H9 (cell line): ENCODE measurements around the gene C1QTNF1. TPM values are rescaled to one million over a fixed set of nuclear protein-coding genes. Genes with fewer than 3 reads are reported as not detected.

Experiments
- DNase-seq: peaks from one replicate; pipeline ENCODE4 v3.0.0-alpha.2; 2017
- H2AFZ ChIP-seq: one replicate; pipeline ENCODE4 v1.6.1; 2013; ENCODE audit warnings: mild to moderate bottlenecking, low read length, control low read depth, moderate library complexity
- H2AK5ac ChIP-seq: 2 replicates; pipeline ENCODE4 v1.6.1; 2013; ENCODE audit warnings: low read length, control low read depth, mixed read lengths; ENCODE audit not compliant: insufficient read length
- H2BK120ac ChIP-seq: one replicate; pipeline ENCODE4 v1.6.1; 2013; ENCODE audit warnings: low read depth, mild to moderate bottlenecking, low read length, control low read depth, inconsistent platforms; ENCODE audit not compliant: poor library complexity, severe bottlenecking
- H2BK12ac ChIP-seq: 2 replicates; pipeline ENCODE4 v1.6.1; 2013; ENCODE audit warnings: low read length, control low read depth, mixed read lengths, low read depth; ENCODE audit not compliant: insufficient read length
- H2BK15ac ChIP-seq: 2 replicates; pipeline ENCODE4 v1.6.1; 2013; ENCODE audit warnings: low read depth, low read length, control low read depth
- H2BK20ac ChIP-seq: one replicate; pipeline ENCODE4 v1.6.1; 2013; ENCODE audit warnings: low read depth, mild to moderate bottlenecking, low read length, control low read depth, inconsistent platforms; ENCODE audit not compliant: poor library complexity, severe bottlenecking
- H2BK5ac ChIP-seq: 2 replicates; pipeline ENCODE4 v1.6.1; 2013; ENCODE audit warnings: low read length, control low read depth, mixed read lengths; ENCODE audit not compliant: insufficient read length
- H3K14ac ChIP-seq: 2 replicates; pipeline ENCODE4 v1.6.1; 2013; ENCODE audit warnings: low read length, control low read depth; ENCODE audit not compliant: insufficient read depth
- H3K18ac ChIP-seq: 2 replicates; pipeline ENCODE4 v1.6.1; 2013; ENCODE audit warnings: low read depth, mild to moderate bottlenecking, mixed read lengths, low read length, control low read depth; ENCODE audit not compliant: insufficient read length
- H3K23ac ChIP-seq: 2 replicates; pipeline ENCODE4 v1.6.1; 2013; ENCODE audit warnings: low read length, control low read depth, mixed read lengths, low read depth; ENCODE audit not compliant: insufficient read length
- H3K23me2 ChIP-seq: 2 replicates; pipeline ENCODE4 v1.6.1; 2013; ENCODE audit warnings: low read depth, mild to moderate bottlenecking, mixed read lengths, low read length, control low read depth; ENCODE audit not compliant: insufficient read length, poor library complexity, severe bottlenecking
- H3K27ac ChIP-seq: 2 replicates; pipeline ENCODE4 v1.5.1; 2013; ENCODE audit warnings: low read length, control low read depth, mixed read lengths, low read depth; ENCODE audit not compliant: insufficient read length
- H3K27me3 ChIP-seq: 2 replicates; pipeline ENCODE4 v1.6.1; 2013; ENCODE audit warnings: low read length, control low read depth, inconsistent platforms; ENCODE audit not compliant: insufficient read depth
- H3K4ac ChIP-seq: 2 replicates; pipeline ENCODE4 v1.6.1; 2013; ENCODE audit warnings: low read depth, mild to moderate bottlenecking, control low read depth, inconsistent platforms, low read length, moderate library complexity
- H3K4me1 ChIP-seq: 2 replicates; pipeline ENCODE4 v1.6.1; 2013; ENCODE audit warnings: low read length, control low read depth, inconsistent platforms; ENCODE audit not compliant: insufficient read depth
- H3K4me2 ChIP-seq: 2 replicates; pipeline ENCODE4 v1.6.1; 2013; ENCODE audit warnings: low read length, control low read depth, mixed read lengths; ENCODE audit not compliant: insufficient read length, insufficient read depth
- H3K56ac ChIP-seq: 2 replicates; pipeline ENCODE4 v1.6.1; 2013; ENCODE audit warnings: low read depth, mild to moderate bottlenecking, mixed read lengths, low read length, control low read depth; ENCODE audit not compliant: insufficient read length
- H3K79me1 ChIP-seq: 2 replicates; pipeline ENCODE4 v1.6.1; 2013; ENCODE audit warnings: low read depth, mild to moderate bottlenecking, moderate library complexity, low read length, control low read depth, inconsistent platforms; ENCODE audit not compliant: insufficient read depth, poor library complexity, severe bottlenecking
- H3K79me2 ChIP-seq: 2 replicates; pipeline ENCODE4 v1.6.1; 2013; ENCODE audit warnings: low read length, control low read depth, inconsistent platforms; ENCODE audit not compliant: insufficient read depth
- H3K9ac ChIP-seq: 2 replicates; pipeline ENCODE4 v1.6.1; 2013; ENCODE audit warnings: low read length, control low read depth, mixed read lengths; ENCODE audit not compliant: insufficient read length; ENCODE audit errors: extremely low read depth
- H3K9me3 ChIP-seq: one replicate; pipeline ENCODE4 v1.6.1; 2013; ENCODE audit warnings: low read depth, low read length, inconsistent platforms; ENCODE audit not compliant: control insufficient read depth
- H3T11ph ChIP-seq: one replicate; pipeline ENCODE4 v1.6.1; 2013; ENCODE audit warnings: mild to moderate bottlenecking, low read length, control low read depth, inconsistent platforms
- H4K20me1 ChIP-seq: one replicate; pipeline ENCODE4 v1.6.1; 2013; ENCODE audit not compliant: control insufficient read depth, insufficient read length, insufficient read depth
- H4K5ac ChIP-seq: 2 replicates; pipeline ENCODE4 v1.6.1; 2013; ENCODE audit warnings: low read depth, mild to moderate bottlenecking, mixed read lengths, low read length, control low read depth; ENCODE audit not compliant: insufficient read length
- H4K8ac ChIP-seq: replicated peaks from 2 replicates; pipeline ENCODE4 v1.6.1; 2013; ENCODE audit warnings: low read length, control low read depth, mixed read lengths, low read depth; ENCODE audit not compliant: insufficient read length
- H4K91ac ChIP-seq: 2 replicates; pipeline ENCODE4 v1.6.1; 2013; ENCODE audit warnings: low read depth, mild to moderate bottlenecking, moderate library complexity, mixed read lengths, low read length, control low read depth; ENCODE audit not compliant: insufficient read length
- H3K27ac Mint-ChIP-seq, 3 experiments: 2 replicates in 2 of 3; 3 replicates in 1 of 3; pipeline ENCODE4 v1.8.0; 2020 to 2021; ENCODE audit warnings: mixed read lengths in 3 of 3, mild to moderate bottlenecking in 1 of 3, moderate library complexity in 1 of 3
- H3K27me3 Mint-ChIP-seq: 2 replicates; pipeline ENCODE4 v1.8.0; 2021; ENCODE audit warnings: low read depth, mild to moderate bottlenecking, moderate library complexity, mixed read lengths
- H3K36me3 Mint-ChIP-seq, 3 experiments: 2 replicates in 2 of 3; 3 replicates in 1 of 3; pipeline ENCODE4 v1.8.0; 2020 to 2021; ENCODE audit warnings: low read depth in 3 of 3, mixed read lengths in 3 of 3; ENCODE audit not compliant: insufficient read depth in 1 of 3
- H3K4me1 Mint-ChIP-seq, 2 experiments: 2 replicates each; pipeline ENCODE4 v1.8.0; 2020; ENCODE audit warnings: mixed read lengths in 2 of 2
- H3K4me3 Mint-ChIP-seq, 2 experiments: 2 replicates in 1 of 2; 3 replicates in 1 of 2; pipeline ENCODE4 v1.8.0; 2020 to 2021; ENCODE audit warnings: mild to moderate bottlenecking in 2 of 2, mixed read lengths in 2 of 2, moderate library complexity in 1 of 2
- H3K9me3 Mint-ChIP-seq, 2 experiments: 2 replicates in 1 of 2; 3 replicates in 1 of 2; pipeline ENCODE4 v1.8.0; 2020; ENCODE audit warnings: mild to moderate bottlenecking in 2 of 2, mixed read lengths in 2 of 2, moderate library complexity in 1 of 2
- WGBS: extraction: QIAGEN DNeasy Blood & Tissue Kit; methylation state at CpG from one replicate; pipeline ENCODE4 v1.1.7; 2013; ENCODE audit warnings: missing lambda C conversion rate, low lambda C conversion rate, mixed read lengths; ENCODE audit not compliant: insufficient read length; ENCODE audit errors: extremely low coverage; 5-methylcytosine and 5-hydroxymethylcytosine counted together
- total RNA-seq: library from RNA; stranded (reverse); gene quantifications from 2 replicates; pipeline ENCODE4 v1.2.1, GENCODE V29; 2021
- TF ChIP-seq, protein P1 (sequence below): fragments of 200-600 bp; sonication (generic); conservative IDR thresholded peaks from 3 replicates; pipeline ENCODE4 v1.8.0; 2021; ENCODE audit warnings: antibody characterized with exemption, mild to moderate bottlenecking

The C1QTNF1 gene
- total RNA-seq, 1 experiment from 2014 or later, result 0.96 TPM

- no peak overlapping the region for H2BK20ac ChIP-seq
- H3K9me3 Mint-ChIP-seq, result no peaks in the 10 kb centered on the region
- no peak overlapping the region for H3K56ac ChIP-seq
- no peaks in the 10 kb centered on the region for H3K4me1 Mint-ChIP-seq
- H3K4me1 ChIP-seq, result no peaks in the 10 kb centered on the region
- no peak overlapping the region for H3K23ac ChIP-seq
- H2AK5ac ChIP-seq, result no peak overlapping the region
- TF ChIP-seq, protein P1, sequence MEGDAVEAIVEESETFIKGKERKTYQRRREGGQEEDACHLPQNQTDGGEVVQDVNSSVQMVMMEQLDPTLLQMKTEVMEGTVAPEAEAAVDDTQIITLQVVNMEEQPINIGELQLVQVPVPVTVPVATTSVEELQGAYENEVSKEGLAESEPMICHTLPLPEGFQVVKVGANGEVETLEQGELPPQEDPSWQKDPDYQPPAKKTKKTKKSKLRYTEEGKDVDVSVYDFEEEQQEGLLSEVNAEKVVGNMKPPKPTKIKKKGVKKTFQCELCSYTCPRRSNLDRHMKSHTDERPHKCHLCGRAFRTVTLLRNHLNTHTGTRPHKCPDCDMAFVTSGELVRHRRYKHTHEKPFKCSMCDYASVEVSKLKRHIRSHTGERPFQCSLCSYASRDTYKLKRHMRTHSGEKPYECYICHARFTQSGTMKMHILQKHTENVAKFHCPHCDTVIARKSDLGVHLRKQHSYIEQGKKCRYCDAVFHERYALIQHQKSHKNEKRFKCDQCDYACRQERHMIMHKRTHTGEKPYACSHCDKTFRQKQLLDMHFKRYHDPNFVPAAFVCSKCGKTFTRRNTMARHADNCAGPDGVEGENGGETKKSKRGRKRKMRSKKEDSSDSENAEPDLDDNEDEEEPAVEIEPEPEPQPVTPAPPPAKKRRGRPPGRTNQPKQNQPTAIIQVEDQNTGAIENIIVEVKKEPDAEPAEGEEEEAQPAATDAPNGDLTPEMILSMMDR, result no peak
- H3K14ac ChIP-seq, result no peak overlapping the region
- no peak overlapping the region for H3K18ac ChIP-seq
- H2AFZ ChIP-seq, result no peak overlapping the region
- H3K4ac ChIP-seq, result no peak overlapping the region
- no peaks in the 10 kb centered on the region for H3K23me2 ChIP-seq
- H2BK12ac ChIP-seq, result no peak overlapping the region
- no peak overlapping the region for H3K27ac Mint-ChIP-seq
- H4K91ac ChIP-seq, result no peak overlapping the region
- no peak overlapping the region for H2BK15ac ChIP-seq
- H3K4me3 Mint-ChIP-seq, result no peak overlapping the region
- H3K79me2 ChIP-seq, result 0 out of 2 replicates have a peak, but pooled peaks cover 2% of the 10 kb centered on the region
- peaks cover 5 to 53% (median 23%) of the 10 kb centered on the region in 3 experiments; a peak in 6 of 7 replicates for H3K36me3 Mint-ChIP-seq
- peaks cover 11% of the 10 kb centered on the region for H3K27me3 ChIP-seq
- no peaks in the 10 kb centered on the region for H3K9me3 ChIP-seq
- no peak overlapping the region for H2BK5ac ChIP-seq
- no peak overlapping the region for H3K27ac ChIP-seq
- H4K20me1 ChIP-seq, result no peaks in the 10 kb centered on the region
- no peak for DNase-seq
- no peak overlapping the region for H4K5ac ChIP-seq
- H3K9ac ChIP-seq, result no peak overlapping the region
- no CpG with 5 or more reads among the region's 12 CpGs for WGBS
- H3K79me1 ChIP-seq, result no peaks in the 10 kb centered on the region
- no peak overlapping the region for H3K4me2 ChIP-seq
- no peak overlapping the region for H4K8ac ChIP-seq
- H3T11ph ChIP-seq, result no peak overlapping the region
- H3K27me3 Mint-ChIP-seq, result peaks cover 73% of the 10 kb centered on the region
- no peak overlapping the region for H2BK120ac ChIP-seq
These were observed 24.0 kb upstream of the C1QTNF1 start for GRCh38 chr17:78999947-79000395.
